Activated CD4-positive, alpha-beta memory T cell treated with anti-CD3 and anti-CD28 coated beads for 36 hours (primary cell): ENCODE results near the gene ATP5PD. TPM values are rescaled to one million over a fixed set of nuclear protein-coding genes. Genes with fewer than 3 reads are reported as not detected.
"Not testable (repeated sequence)": the region's sequence is repeated elsewhere in the genome, so short reads cannot be mapped to it uniquely, and the experiment has no call there.

Source experiments
- CTCF ChIA-PET: fragments of 350-600 bp; sonication (Branson Sonifier 250); formaldehyde crosslinking; loops from one replicate; lab custom pipeline; 2021; ENCODE audit warnings: antibody characterized with exemption, inconsistent platforms; lab: Charles Lee
- POLR2A ChIA-PET: fragments of 350-600 bp; sonication (Branson Sonifier 250); formaldehyde crosslinking; loops from one replicate; lab custom pipeline; 2021; ENCODE audit warnings: antibody characterized with exemption; lab: Charles Lee
- DNase-seq: peaks from one replicate; pipeline ENCODE4 v3.0.0-alpha.2; 2020
- H3K27ac Mint-ChIP-seq: one replicate; pipeline ENCODE4 v1.8.0; 2021; ENCODE audit warnings: mixed read lengths
- H3K27me3 Mint-ChIP-seq: one replicate; pipeline ENCODE4 v1.8.0; 2021; ENCODE audit warnings: mixed read lengths
- H3K36me3 Mint-ChIP-seq: one replicate; pipeline ENCODE4 v1.8.0; 2021; ENCODE audit warnings: mixed read lengths
- H3K4me1 Mint-ChIP-seq: one replicate; pipeline ENCODE4 v1.8.0; 2021; ENCODE audit warnings: low read depth, mixed read lengths
- H3K4me3 Mint-ChIP-seq: one replicate; pipeline ENCODE4 v1.8.0; 2021; ENCODE audit warnings: mild to moderate bottlenecking, mixed read lengths
- H3K9me3 Mint-ChIP-seq: one replicate; pipeline ENCODE4 v1.8.0; 2021; ENCODE audit warnings: mixed read lengths
- intact Hi-C: fragments of 100-400 bp; cut with micrococcal nuclease; formaldehyde crosslinking; loops from one replicate; pipeline ENCODE4 v1.15.1; 2023
- total RNA-seq, 2 experiments: library from RNA; stranded (reverse); gene quantifications; one replicate each; pipeline ENCODE4 v1.2.3, GENCODE V29; 2021

Gene ATP5PD
- total RNA-seq, 2 experiments from 2014 or later, result 249 to 261 TPM

DNA sequence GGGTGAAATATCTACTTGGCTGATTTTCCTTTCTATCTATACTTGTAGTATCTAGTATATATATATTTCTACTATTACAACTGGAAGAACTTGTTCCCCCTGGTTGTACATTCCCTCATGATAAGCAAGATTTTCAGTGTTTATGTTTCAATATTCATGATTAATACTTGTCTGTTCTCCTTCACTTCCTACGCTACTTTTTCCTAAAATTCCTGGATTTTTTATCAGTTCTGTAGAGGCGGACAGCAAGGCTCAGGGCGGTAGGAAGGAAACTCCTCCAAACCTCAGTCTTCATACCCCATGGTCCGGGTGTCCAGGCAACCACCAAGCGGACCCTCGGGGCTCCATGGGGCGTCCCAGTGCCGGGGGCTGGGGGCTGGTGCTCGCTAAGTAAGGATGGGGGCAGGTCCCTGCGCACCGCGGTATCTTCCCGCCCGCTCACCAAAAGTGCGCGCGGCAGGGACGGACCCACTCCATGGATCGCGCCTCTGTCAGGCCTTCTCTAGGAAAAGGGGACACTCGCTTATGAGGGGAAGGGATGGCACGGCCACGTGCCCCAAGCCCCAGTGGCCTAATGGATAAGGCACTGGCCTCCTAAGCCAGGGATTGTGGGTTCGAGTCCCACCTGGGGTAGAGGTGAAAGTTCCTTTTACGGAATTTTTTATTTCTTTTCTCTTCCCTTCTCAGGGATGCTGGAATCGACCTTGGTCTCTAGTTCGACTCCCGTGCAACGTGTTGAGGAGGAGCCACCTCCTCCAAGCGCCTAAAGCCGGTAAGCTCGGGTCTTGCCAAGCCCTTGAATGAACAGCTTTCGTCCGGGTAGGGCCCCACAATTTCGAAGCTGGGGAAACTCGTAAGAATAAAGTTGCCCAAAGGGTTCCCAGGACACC lies 13.2 kb downstream of the ATP5PD start:
- Mint-ChIP-seq H3K4me3 (peak overlapping the region; percentile 97), H3K4me1 (peaks cover 46% of the 10 kb centered on the region), H3K27ac (peak overlapping the region; percentile 96), H3K36me3 (peaks cover 8% of the 10 kb centered on the region), H3K9me3 (peaks cover 4% of the 10 kb centered on the region), H3K27me3 (peaks cover 4% of the 10 kb centered on the region)
- POLR2A ChIA-PET, result interaction anchor here (0.6 to 3.7 kb wide), 3 partner anchors 13 to 749 kb away, joined by 3 to 26 read pairs (median 9); partner anchors contain the start of genes ATP5PD, KCTD2 and MRPL58
- CTCF ChIA-PET, result interaction anchor here (1.8 kb wide), 3 partner anchors 13 to 72 kb away, joined by 7 to 16 read pairs (median 11); partner anchors contain the start of genes ATP5PD, KCTD2 and MRPL58
- intact Hi-C loops, result loop anchor here (1.0 to 10.0 kb wide), 6 partner anchors 21 to 371 kb away; partner anchors contain the start of genes GGA3, GRB2, MRPL58 and MRPS7
- DNase-seq, result peak; percentile 96

DNA sequence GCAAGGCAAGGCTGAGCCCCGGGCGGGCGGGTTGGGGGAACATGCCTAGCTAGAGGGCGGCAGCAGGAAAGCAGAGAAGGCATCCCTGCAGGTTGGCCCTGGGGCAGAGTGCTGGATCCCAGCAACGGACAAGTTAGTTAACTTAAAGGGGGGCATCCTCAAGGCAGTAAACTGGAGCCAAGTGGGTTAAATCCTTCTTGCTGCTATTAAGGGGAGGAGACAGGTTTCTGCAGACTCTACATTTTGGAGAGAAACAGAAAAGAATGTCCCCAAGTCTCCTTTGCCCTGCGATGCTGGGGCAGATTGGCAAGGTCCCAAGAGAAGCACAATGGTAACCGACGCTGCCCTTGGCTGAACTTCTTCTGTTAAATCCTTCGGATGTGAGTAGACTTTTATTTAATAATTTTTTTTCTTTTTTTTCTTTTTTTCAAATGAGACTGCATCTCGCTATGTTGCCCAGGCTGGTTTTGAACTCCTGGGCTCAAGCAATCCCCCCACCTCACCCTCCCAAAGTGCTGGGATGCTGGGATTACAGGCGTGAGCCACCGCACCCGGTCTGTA lies 14.0 kb downstream of the ATP5PD start:
- POLR2A ChIA-PET, result no interaction called here
- Mint-ChIP-seq H3K27ac (no peak overlapping the region), H3K4me3 (peak overlapping the region; percentile 69), H3K27me3 (peaks cover 4% of the 10 kb centered on the region), H3K36me3 (peaks cover 5% of the 10 kb centered on the region), H3K9me3 (peaks cover 4% of the 10 kb centered on the region), H3K4me1 (peaks cover 46% of the 10 kb centered on the region)
- intact Hi-C loops, result loop anchor here (2.0 to 10.0 kb wide), 5 partner anchors 20 to 372 kb away; partner anchors contain the start of genes GGA3, GRB2, MRPL58 and MRPS7
- DNase-seq, result no peak
- CTCF ChIA-PET, result interaction anchor here (1.9 to 2.3 kb wide), 2 partner anchors 20 to 71 kb away, joined by 9 to 15 read pairs; partner anchors contain the start of gene MRPL58

DNA sequence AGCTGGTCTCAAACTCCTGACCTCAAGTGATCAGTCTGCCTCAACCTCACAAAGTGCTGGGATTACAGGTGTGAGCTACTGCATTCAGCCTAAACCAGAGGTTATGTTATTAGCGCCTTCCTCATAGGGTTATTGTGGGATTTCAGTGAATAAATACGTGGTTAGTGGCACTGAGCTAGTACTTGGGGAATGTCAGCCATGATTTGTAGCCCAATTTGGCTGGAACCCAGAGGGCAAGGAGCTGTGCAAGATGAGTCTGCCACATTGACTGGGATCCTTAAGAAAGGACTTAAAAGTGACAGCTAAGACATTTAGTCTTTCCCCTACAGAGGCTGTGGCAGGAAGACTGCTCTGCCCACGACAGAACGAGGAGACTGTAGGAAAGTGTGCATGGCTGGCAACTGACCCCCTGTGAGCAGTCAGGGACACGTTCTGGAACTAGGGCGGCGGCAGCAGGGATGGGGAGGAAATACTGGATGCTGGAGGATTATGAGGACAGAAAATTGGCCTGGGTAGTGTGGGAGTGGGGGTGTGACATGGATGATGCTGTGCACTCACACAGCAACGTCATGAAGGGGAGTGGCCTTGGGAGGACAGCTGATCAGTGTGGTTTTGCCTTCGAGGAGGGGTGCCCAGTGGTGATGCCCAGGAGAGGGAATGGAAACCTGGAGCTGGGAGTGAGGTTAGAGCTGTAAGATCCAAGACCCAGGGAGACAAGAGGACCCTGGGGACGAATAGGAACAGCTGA lies 14.6 kb downstream of the ATP5PD start:
- peaks cover 4% of the 10 kb centered on the region for H3K9me3 Mint-ChIP-seq

DNA sequence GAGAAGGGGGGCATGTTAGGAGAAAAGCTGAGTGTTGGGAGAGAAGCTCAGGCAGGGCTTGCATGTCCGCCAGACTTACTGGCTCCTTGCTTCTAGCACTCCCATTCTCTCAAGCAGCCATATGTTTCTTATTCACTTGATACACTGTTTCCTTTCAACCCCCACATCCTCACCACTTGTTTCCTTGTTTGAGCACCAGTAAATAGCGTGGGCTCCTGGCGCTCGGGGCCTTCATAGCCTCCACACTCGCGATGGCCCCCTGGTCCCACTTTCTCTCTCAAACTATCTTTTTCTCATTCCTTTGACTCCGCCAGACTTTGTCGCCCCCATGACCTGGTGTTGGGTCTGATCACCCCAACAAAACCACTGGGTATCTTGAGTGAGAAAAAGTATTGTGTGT lies 16.6 kb downstream of the ATP5PD start:
- Mint-ChIP-seq H3K27ac (no peak overlapping the region), H3K27me3 (peaks cover 4% of the 10 kb centered on the region), H3K4me1 (peaks cover 33% of the 10 kb centered on the region), H3K9me3 (peaks cover 4% of the 10 kb centered on the region), H3K4me3 (no peak overlapping the region), H3K36me3 (peaks cover 6% of the 10 kb centered on the region)
- ChIA-PET CTCF (no interaction called here), POLR2A (no interaction called here)
- intact Hi-C loops, result loop anchor here (5.0 to 10.0 kb wide), 3 partner anchors 152 to 375 kb away; partner anchors contain the start of genes GGA3, GRB2, MRPS7 and SUMO2
- no peak for DNase-seq

More for the DNA sequence above, 14.6 kb downstream of the ATP5PD start:
- H3K4me3 Mint-ChIP-seq, result peak overlapping the region; percentile 69
- intact Hi-C loops, result loop anchor here (2.0 to 10.0 kb wide), 5 partner anchors 19 to 373 kb away; partner anchors contain the start of genes GGA3, GRB2, MRPL58 and MRPS7
- DNase-seq, result peak; percentile 77
- peaks cover 5% of the 10 kb centered on the region for H3K36me3 Mint-ChIP-seq
- H3K27ac Mint-ChIP-seq, result no peak overlapping the region
- H3K27me3 Mint-ChIP-seq, result peaks cover 4% of the 10 kb centered on the region
- ChIA-PET CTCF (interaction anchor here (0.6 to 2.3 kb wide), 5 partner anchors 14 to 82 kb away, joined by 3 to 15 read pairs (median 7); partner anchors contain the start of gene MRPL58), POLR2A (interaction anchor here (1.1 kb wide), 1 partner anchor 20 kb away, joined by 3 read pairs; the partner anchor contains the start of gene MRPL58)
- peaks cover 46% of the 10 kb centered on the region for H3K4me1 Mint-ChIP-seq

DNA sequence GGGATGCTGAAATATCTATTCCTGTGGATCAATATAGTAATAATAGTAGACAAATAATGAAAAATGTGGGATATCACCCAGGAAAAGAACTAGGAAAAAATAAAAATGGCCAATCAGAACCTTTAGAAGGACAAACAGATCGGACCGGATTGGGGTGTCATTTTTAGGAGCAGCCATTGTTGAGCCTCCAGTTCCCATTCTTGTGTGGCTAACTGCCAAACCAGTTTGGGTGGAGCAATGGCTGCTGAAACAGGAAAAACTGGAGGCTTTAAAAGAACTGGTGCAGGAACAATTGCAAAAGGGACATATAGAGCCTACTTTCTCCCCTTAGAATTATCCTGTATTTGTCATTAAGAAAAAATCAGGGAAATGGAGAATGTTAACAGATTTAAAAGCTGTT lies 20.1 kb downstream of the ATP5PD start:
- CTCF ChIA-PET, result interaction anchor here (1.1 kb wide), 1 partner anchor 14 kb away, joined by 3 read pairs; the partner anchor contains the start of gene MRPL58
- H3K27ac Mint-ChIP-seq, H3K9me3 Mint-ChIP-seq, DNase-seq, POLR2A ChIA-PET, H3K4me3 Mint-ChIP-seq, H3K27me3 Mint-ChIP-seq, intact Hi-C loops: not testable (repeated sequence)
- Mint-ChIP-seq H3K36me3 (peaks cover 10% of the 10 kb centered on the region), H3K4me1 (peaks cover 12% of the 10 kb centered on the region)

DNA sequence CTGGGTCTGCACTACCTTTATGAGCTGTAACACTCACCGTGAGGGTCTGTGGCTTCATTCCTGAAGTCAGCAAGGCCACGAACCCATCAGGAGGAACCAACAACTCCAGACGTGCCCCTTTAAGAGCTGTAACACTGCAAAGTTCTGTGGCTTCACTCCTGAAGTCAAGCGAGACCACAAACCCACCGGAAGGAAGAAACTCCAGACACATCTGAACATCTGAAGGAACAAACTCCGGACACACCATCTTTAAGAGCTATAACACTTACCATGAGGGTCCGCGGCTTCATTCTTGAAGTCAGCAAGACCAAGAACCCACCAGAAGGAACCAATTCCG lies 21.4 kb downstream of the ATP5PD start:
- H3K9me3 Mint-ChIP-seq, H3K27me3 Mint-ChIP-seq, intact Hi-C loops, H3K27ac Mint-ChIP-seq, DNase-seq: not testable (repeated sequence)
- Mint-ChIP-seq H3K36me3 (peaks cover 21% of the 10 kb centered on the region), H3K4me3 (peak overlapping the region; percentile 20), H3K4me1 (peaks cover 12% of the 10 kb centered on the region)
- ChIA-PET POLR2A (interaction anchor here (3.5 kb wide), 1 partner anchor 13 kb away, joined by 11 read pairs; the partner anchor contains the start of gene MRPL58), CTCF (interaction anchor here (1.1 to 2.6 kb wide), 2 partner anchors 12 to 64 kb away, joined by 4 to 15 read pairs; no protein-coding TSS in a partner anchor)

DNA sequence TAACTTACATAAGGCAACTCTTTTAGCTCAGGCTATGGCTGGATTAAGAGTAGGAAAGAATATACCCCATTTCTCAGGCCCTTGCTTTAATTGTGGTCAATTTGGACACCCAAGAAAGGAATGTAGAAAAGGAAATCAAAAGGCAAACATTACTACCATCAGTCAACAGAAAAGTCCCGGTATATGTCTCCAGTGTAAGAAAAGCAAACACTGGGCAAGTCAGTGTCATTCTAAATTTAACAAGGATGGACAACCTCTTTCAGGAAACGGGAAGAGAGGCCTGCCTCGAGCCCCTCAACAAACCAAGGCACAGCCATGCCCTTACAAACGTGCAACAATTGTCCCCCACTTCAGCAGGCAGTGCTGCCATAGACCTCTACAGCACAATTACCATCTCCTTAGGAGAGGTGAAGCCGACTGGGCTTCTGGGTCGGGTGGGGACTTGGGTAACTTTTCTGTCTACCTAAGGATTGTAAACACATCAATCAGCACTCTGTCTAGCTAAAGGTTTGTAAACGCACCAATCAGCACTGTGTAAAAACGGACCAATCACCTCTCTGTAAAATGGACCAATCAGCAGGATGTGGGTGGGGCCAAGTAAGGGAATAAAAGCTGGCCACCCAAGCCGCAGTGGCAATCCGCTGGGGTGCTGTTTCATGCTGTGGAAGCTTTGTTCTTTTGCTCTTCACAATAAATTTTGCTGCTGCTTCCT lies 21.9 kb downstream of the ATP5PD start:
- POLR2A ChIA-PET, result interaction anchor here (3.5 kb wide), 1 partner anchor 12 kb away, joined by 11 read pairs; the partner anchor contains the start of gene MRPL58
- Mint-ChIP-seq H3K9me3 (no peaks in the 10 kb centered on the region), H3K27ac (no peak overlapping the region), H3K27me3 (no peaks in the 10 kb centered on the region), H3K4me1 (peaks cover 12% of the 10 kb centered on the region), H3K36me3 (peaks cover 24% of the 10 kb centered on the region), H3K4me3 (peak overlapping the region; percentile 20)
- intact Hi-C loops, result no loop called here
- peak; percentile 58 for DNase-seq
- CTCF ChIA-PET, result interaction anchor here (1.1 to 2.6 kb wide), 2 partner anchors 12 to 63 kb away, joined by 4 to 15 read pairs; no protein-coding TSS in a partner anchor

DNA sequence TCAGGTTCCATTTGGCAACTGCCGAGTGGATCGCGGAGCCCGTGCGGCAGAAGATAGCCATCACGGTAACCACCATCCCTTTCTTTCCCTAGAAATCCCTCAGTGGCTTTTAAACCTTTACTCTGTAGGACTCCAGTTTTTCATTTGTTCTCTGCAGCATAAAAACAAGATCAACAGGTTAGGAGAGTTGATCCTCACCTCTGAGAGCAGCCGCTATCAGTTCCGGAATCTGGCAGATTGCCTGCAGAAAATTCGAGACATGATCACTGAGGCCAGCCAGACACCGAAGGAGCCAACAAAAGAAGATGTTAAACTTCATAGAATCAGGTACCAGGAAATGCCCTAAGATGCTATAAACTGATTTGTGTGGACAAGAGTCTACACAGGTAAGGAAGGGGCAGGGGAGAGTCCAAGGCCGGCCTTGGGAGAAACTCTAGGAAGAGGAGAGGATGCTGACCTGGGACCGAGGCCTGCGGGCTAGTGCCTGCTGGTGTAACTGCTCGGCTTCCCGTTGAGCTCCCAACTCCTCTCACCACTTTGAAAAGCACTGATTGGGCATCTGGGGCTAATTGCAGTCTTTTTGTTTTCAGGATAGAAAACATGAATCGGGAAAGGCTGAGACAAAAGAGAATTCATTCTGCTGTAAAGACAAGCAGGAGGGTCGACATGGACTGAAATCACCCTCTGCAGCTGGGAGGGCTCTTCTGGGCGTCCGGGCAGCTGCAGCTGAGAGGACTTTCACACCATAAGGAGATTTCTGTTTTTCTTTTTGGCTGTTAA lies 26.2 kb downstream of the ATP5PD start:
- intact Hi-C loops, result no loop called here
- Mint-ChIP-seq H3K4me1 (peaks cover 11% of the 10 kb centered on the region), H3K4me3 (no peak overlapping the region), H3K36me3 (peaks cover 37% of the 10 kb centered on the region), H3K9me3 (no peaks in the 10 kb centered on the region), H3K27me3 (no peaks in the 10 kb centered on the region), H3K27ac (no peak overlapping the region)
- ChIA-PET CTCF (interaction anchor here (0.8 kb wide), 1 partner anchor 9 kb away, joined by 3 read pairs; no protein-coding TSS in a partner anchor), POLR2A (interaction anchor here (0.5 to 0.9 kb wide), 2 partner anchors 16 to 213 kb away, joined by 3 read pairs; no protein-coding TSS in a partner anchor)
- no peak for DNase-seq

DNA sequence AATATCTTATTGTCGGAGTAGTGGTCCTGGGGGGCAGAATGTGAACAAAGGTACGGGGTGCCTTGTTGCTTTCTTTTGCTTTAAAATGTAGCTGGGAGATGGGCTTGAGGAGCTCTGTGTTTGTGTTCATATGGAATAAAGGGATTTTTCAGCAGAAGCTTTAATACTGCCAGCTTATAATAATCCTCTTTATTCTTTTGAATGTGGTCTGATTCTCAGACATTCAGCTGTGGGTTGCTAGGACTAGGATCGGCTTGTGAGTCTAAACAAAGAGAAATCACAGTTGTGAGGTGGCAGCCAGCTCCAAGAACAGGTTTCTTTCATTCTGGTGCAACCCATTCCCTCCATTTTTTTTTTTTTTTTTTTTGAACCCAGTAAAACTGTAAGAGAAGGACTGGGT lies 27.1 kb downstream of the ATP5PD start:
- Mint-ChIP-seq H3K36me3 (peaks cover 35% of the 10 kb centered on the region), H3K27ac (no peak overlapping the region), H3K4me3 (no peak overlapping the region), H3K27me3 (no peaks in the 10 kb centered on the region), H3K9me3 (no peaks in the 10 kb centered on the region), H3K4me1 (peaks cover 8% of the 10 kb centered on the region)
- POLR2A ChIA-PET, result interaction anchor here (0.5 to 0.9 kb wide), 3 partner anchors 15 to 214 kb away, joined by 3 read pairs; no protein-coding TSS in a partner anchor
- DNase-seq, result no peak
- CTCF ChIA-PET, result interaction anchor here (0.6 to 1.7 kb wide), 3 partner anchors 8 to 94 kb away, joined by 3 to 4 read pairs (median 3); no protein-coding TSS in a partner anchor
- intact Hi-C loops, result no loop called here

DNA sequence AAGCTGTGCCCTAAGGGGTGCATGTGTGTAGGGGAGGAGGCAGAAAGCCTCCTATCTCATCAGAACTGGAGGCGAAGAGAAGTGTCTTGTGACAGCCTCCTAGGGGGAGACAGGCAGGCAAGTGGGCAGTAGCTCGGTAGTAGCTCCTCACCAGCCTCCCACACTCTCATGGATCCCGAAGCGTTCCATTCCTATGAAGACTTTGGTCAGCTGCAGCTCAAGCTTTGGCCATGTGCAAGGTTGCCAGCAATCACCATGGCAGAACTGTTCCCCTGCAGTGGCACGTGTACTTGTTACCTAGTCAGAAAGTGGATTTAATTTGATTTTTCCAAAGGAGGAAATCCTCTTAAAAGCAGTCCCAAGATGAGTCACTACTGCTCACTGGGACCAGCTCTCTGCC lies 27.6 kb downstream of the ATP5PD start:
- POLR2A ChIA-PET, result interaction anchor here (0.8 to 0.9 kb wide), 2 partner anchors 16 to 17 kb away, joined by 3 read pairs; no protein-coding TSS in a partner anchor

More for the DNA sequence above, 27.6 kb downstream of the ATP5PD start:
- intact Hi-C loops, result no loop called here
- Mint-ChIP-seq H3K27me3 (no peaks in the 10 kb centered on the region), H3K36me3 (peaks cover 36% of the 10 kb centered on the region), H3K4me3 (no peak overlapping the region), H3K27ac (no peak overlapping the region), H3K9me3 (no peaks in the 10 kb centered on the region), H3K4me1 (peaks cover 7% of the 10 kb centered on the region)
- CTCF ChIA-PET, result interaction anchor here (0.6 to 1.7 kb wide), 3 partner anchors 8 to 95 kb away, joined by 3 to 4 read pairs (median 3); no protein-coding TSS in a partner anchor
- no peak for DNase-seq
